Measurements from ENCODE around the gene LRRC43. TPM values are rescaled to one million over a fixed set of nuclear protein-coding genes. Genes with fewer than 3 reads are reported as not detected.

Gene LRRC43
- total RNA-seq, 2 donors from 2014 or later, result 0.71 to 1.8 TPM

- no peak for DNase-seq (ENCODE audit: low spot score)
- Histone ChIP-seq H3K4me3 (no peak overlapping the region), H3K27ac (no peak overlapping the region), H3K9me3 (no peaks in the 10 kb centered on the region), H3K4me1 (no peaks in the 10 kb centered on the region), H3K36me3 (peaks cover 75% of the 10 kb centered on the region), H3K27me3 (no peaks in the 10 kb centered on the region)
- no peak for TF ChIP-seq CTCF (IDR thresholded peaks at IDR 0.05)
Observed at GRCh38 chr12:122138181-122138580, 44.7 kb upstream of the LRRC43 start.

GRCh38 chr12:122138616-122139015, 44.3 kb upstream of the LRRC43 start:
- no peak for TF ChIP-seq CTCF (IDR thresholded peaks at IDR 0.05)
- no peak overlapping the region for H3K4me3 ChIP-seq
- H3K27ac ChIP-seq, result no peak overlapping the region
- peaks cover 74% of the 10 kb centered on the region for H3K36me3 ChIP-seq
- H3K27me3 ChIP-seq, result no peaks in the 10 kb centered on the region
- H3K4me1 ChIP-seq, result no peaks in the 10 kb centered on the region
- DNase-seq (ENCODE audit: low spot score), result no peak
- no peaks in the 10 kb centered on the region for H3K9me3 ChIP-seq

- Histone ChIP-seq H3K27me3 (no peaks in the 10 kb centered on the region), H3K36me3 (peaks cover 72% of the 10 kb centered on the region), H3K9me3 (no peaks in the 10 kb centered on the region), H3K4me3 (no peak overlapping the region), H3K27ac (no peak overlapping the region), H3K4me1 (no peaks in the 10 kb centered on the region)
- no peak for DNase-seq (ENCODE audit: low spot score)
- TF ChIP-seq CTCF (IDR thresholded peaks at IDR 0.05), result no peak
Observed at GRCh38 chr12:122139266-122139665, 43.7 kb upstream of the LRRC43 start.

- Histone ChIP-seq H3K4me3 (no peak overlapping the region), H3K36me3 (peaks cover 66% of the 10 kb centered on the region), H3K9me3 (no peaks in the 10 kb centered on the region), H3K4me1 (no peaks in the 10 kb centered on the region), H3K27me3 (no peaks in the 10 kb centered on the region), H3K27ac (no peak overlapping the region)
- no peak for DNase-seq (ENCODE audit: low spot score)
- TF ChIP-seq CTCF (IDR thresholded peaks at IDR 0.05), result no peak
Observed at GRCh38 chr12:122139941-122140340, 43.0 kb upstream of the LRRC43 start.

- no peaks in the 10 kb centered on the region for H3K9me3 ChIP-seq
- no peaks in the 10 kb centered on the region for H3K4me1 ChIP-seq
- H3K36me3 ChIP-seq, result peaks cover 59% of the 10 kb centered on the region
- no peak overlapping the region for H3K27ac ChIP-seq
- TF ChIP-seq CTCF (IDR thresholded peaks at IDR 0.05), result no peak
- no peak overlapping the region for H3K4me3 ChIP-seq
- no peaks in the 10 kb centered on the region for H3K27me3 ChIP-seq
- DNase-seq (ENCODE audit: low spot score), result no peak
Observed at GRCh38 chr12:122140467-122141257, 42.3 kb upstream of the LRRC43 start.
